ENCODE data around the gene RGS3.
A peak's percentile ranks its signal among the peaks of the same experiment; 100 is the strongest.

DNA sequence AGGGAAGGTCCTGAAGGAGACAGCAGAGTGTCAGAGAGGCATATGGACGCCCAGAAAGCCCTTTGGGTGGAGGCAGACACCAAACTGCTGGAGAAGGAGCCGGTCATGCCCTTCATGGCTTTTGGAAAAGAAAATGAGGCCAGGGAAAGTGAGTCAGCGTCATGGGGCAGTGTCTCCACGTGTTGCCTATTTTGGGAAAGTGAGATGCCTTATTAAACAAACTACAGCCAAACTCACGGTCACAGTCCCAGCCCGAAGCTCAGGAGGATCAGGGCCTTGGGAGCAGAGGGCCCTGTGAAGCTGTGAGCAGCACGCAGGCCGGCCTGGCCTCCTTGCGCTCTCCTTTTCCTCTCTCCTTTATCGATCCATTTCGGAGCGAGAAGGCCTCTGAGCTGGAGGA is 25.0 kb downstream of the RGS3 start:
- TF ChIP-seq CTCF (IDR thresholded peaks at IDR 0.05) (no peak), EP300 (IDR thresholded peaks at IDR 0.05) (peak in 3 of 4 donors; percentile 12 to 67 (median 22)), POLR2A (IDR thresholded peaks at IDR 0.05) (no peak)

Data from sigmoid colon (tissue), 4 donors.